Cardiac muscle cell (in vitro differentiated cells and primary cell): ENCODE results near the gene FLNC. TPM values are rescaled to one million over a fixed set of nuclear protein-coding genes. Genes with fewer than 3 reads are reported as not detected.

Source experiments
- DNase-seq, 2 donors: peaks; one replicate each; pipeline versions ENCODE4 v3.0.0 to v3.0.0-alpha.2; 2010 to 2017; ENCODE audit warnings: low read depth in 1 of 2, low spot score in 1 of 2
- H3K27ac ChIP-seq: fragments of 200-600 bp; sonication (generic); 2 replicates; pipeline ENCODE4 v1.5.1; 2016
- H3K27me3 ChIP-seq: fragments of 200-600 bp; sonication (generic); 2 replicates; pipeline ENCODE4 v1.6.0; 2016; ENCODE audit warnings: control low read depth
- H3K36me3 ChIP-seq: fragments of 200-600 bp; sonication (generic); 2 replicates; pipeline ENCODE4 v1.5.1; 2016; ENCODE audit warnings: control low read depth
- H3K4me1 ChIP-seq: fragments of 200-600 bp; sonication (generic); 2 replicates; pipeline ENCODE4 v1.8.1; 2017; ENCODE audit warnings: low read depth, mild to moderate bottlenecking, mixed run types
- H3K4me3 ChIP-seq: fragments of 200-600 bp; sonication (generic); 2 replicates; pipeline ENCODE4 v1.5.1; 2016; ENCODE audit warnings: mild to moderate bottlenecking
- H3K9me3 ChIP-seq: fragments of 200-600 bp; sonication (generic); 2 replicates; pipeline ENCODE4 v1.5.1; 2017; ENCODE audit warnings: low read depth, mild to moderate bottlenecking, control low read depth
- polyA plus RNA-seq: library from polyadenylated mRNA; unstranded; fragments of >200 nt; fragmentation: Nextera tagmentation; extraction: Ambion mirVana; gene quantifications from 2 replicates; pipeline ENCODE4 v1.2.1, GENCODE V29; 2016
- total RNA-seq: library from RNA; depleted of rRNA; stranded (reverse); fragments of >200 nt; gene quantifications from 2 replicates; pipeline ENCODE4 v1.2.3, GENCODE V29; 2016
- TF ChIP-seq, protein P1 (sequence below): IDR thresholded peaks from 2 replicates; pipeline ENCODE4 v1.5.1; 2012; ENCODE audit warnings: low read depth, mild to moderate bottlenecking, low read length

Gene FLNC
- total and polyA plus RNA-seq, 2 experiments from 2014 or later: 196 to 516 TPM

- H3K27ac ChIP-seq: no peak overlapping the region
- H3K4me1 ChIP-seq: no peaks in the 10 kb centered on the region
- H3K36me3 ChIP-seq: peaks cover 97% of the 10 kb centered on the region
Observed at GRCh38 chr7:128849804-128850490, 19.7 kb downstream of the FLNC start.

DNA sequence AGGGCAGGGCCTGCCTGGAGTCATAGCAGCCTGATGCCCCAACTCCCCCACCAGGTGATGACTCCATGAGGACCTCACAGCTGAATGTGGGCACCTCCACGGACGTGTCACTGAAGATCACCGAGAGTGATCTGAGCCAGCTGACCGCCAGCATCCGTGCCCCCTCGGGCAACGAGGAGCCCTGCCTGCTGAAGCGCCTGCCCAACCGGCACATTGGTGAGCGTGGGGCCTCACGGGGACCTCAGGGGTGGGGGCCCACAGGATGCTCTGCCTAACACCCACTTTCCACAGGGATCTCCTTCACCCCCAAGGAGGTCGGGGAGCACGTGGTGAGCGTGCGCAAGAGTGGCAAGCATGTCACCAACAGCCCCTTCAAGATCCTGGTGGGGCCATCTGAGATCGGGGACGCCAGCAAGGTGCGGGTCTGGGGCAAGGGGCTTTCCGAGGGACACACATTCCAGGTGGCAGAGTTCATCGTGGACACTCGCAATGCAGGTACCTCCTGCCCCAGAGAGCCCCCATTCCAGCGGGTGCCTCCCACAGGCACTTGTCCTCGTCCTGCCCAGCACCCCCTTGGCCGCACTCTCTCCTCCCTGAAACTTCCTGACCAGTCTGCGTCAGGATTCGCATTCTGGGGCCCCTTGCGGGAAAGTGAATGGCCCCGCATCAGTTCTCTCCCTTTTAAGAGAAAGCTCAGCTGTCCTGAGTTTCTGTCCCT is 22.5 kb downstream of the FLNC start:
- no peaks in the 10 kb centered on the region for H3K9me3 ChIP-seq
- H3K4me3 ChIP-seq: no peak overlapping the region
- H3K27me3 ChIP-seq: no peaks in the 10 kb centered on the region
- DNase-seq: no peak
- TF ChIP-seq, protein P1, sequence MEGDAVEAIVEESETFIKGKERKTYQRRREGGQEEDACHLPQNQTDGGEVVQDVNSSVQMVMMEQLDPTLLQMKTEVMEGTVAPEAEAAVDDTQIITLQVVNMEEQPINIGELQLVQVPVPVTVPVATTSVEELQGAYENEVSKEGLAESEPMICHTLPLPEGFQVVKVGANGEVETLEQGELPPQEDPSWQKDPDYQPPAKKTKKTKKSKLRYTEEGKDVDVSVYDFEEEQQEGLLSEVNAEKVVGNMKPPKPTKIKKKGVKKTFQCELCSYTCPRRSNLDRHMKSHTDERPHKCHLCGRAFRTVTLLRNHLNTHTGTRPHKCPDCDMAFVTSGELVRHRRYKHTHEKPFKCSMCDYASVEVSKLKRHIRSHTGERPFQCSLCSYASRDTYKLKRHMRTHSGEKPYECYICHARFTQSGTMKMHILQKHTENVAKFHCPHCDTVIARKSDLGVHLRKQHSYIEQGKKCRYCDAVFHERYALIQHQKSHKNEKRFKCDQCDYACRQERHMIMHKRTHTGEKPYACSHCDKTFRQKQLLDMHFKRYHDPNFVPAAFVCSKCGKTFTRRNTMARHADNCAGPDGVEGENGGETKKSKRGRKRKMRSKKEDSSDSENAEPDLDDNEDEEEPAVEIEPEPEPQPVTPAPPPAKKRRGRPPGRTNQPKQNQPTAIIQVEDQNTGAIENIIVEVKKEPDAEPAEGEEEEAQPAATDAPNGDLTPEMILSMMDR: no peak
- no peaks in the 10 kb centered on the region for H3K4me1 ChIP-seq
- H3K27ac ChIP-seq: peak overlapping the region; percentile 39
- peaks cover 93% of the 10 kb centered on the region for H3K36me3 ChIP-seq

More at GRCh38 chr7:128849804-128850490, 19.7 kb downstream of the FLNC start:
- TF ChIP-seq, protein P1: no peak
- DNase-seq: no peak
- H3K27me3 ChIP-seq: no peaks in the 10 kb centered on the region
- no peak overlapping the region for H3K4me3 ChIP-seq
- H3K9me3 ChIP-seq: no peaks in the 10 kb centered on the region

GRCh38 chr7:128853799-128854198 is 23.6 kb downstream of the FLNC start:
- no peak for DNase-seq
- peaks cover 86% of the 10 kb centered on the region for H3K36me3 ChIP-seq
- H3K27ac ChIP-seq: peak overlapping the region; percentile 39
- H3K4me3 ChIP-seq: no peak overlapping the region
- TF ChIP-seq, protein P1: no peak
- no peaks in the 10 kb centered on the region for H3K4me1 ChIP-seq
- H3K9me3 ChIP-seq: no peaks in the 10 kb centered on the region
- H3K27me3 ChIP-seq: no peaks in the 10 kb centered on the region

DNA sequence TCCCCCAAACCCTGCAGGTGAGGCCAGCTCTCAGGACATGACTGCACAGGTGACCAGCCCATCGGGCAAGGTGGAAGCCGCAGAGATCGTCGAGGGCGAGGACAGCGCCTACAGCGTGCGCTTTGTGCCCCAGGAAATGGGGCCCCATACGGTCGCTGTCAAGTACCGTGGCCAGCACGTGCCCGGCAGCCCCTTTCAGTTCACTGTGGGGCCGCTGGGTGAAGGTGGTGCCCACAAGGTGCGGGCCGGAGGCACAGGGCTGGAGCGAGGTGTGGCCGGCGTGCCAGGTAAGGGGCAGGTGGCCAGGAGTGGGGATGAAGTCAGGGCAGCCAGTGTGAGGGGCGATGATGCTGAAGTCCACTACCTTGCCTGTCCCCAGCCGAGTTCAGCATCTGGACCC is 24.2 kb downstream of the FLNC start:
- TF ChIP-seq, protein P1: no peak
- no peak for DNase-seq
- H3K9me3 ChIP-seq: no peaks in the 10 kb centered on the region
- H3K27me3 ChIP-seq: no peaks in the 10 kb centered on the region
- H3K36me3 ChIP-seq: peaks cover 85% of the 10 kb centered on the region
- H3K27ac ChIP-seq: no peak overlapping the region
- H3K4me3 ChIP-seq: no peak overlapping the region
- H3K4me1 ChIP-seq: no peaks in the 10 kb centered on the region

GRCh38 chr7:128855559-128855958 is 25.4 kb downstream of the FLNC start:
- Histone ChIP-seq H3K27me3 (no peaks in the 10 kb centered on the region), H3K9me3 (no peaks in the 10 kb centered on the region), H3K4me1 (no peaks in the 10 kb centered on the region), H3K4me3 (no peak overlapping the region), H3K27ac (peak overlapping the region; percentile 15), H3K36me3 (peaks cover 73% of the 10 kb centered on the region)
- TF ChIP-seq, protein P1: no peak
- no peak for DNase-seq
